Hepatic stellate cell (primary cell): ENCODE data around the gene TCERG1L.
"Not testable (repeated sequence)": the region's sequence is repeated elsewhere in the genome, so short reads cannot be mapped to it uniquely, and the experiment has no call there.

Source experiments
- DNase-seq: peaks from one replicate; pipeline ENCODE4 v3.0.0; 2011; ENCODE audit warnings: low spot score

TCERG1L gene

DNA sequence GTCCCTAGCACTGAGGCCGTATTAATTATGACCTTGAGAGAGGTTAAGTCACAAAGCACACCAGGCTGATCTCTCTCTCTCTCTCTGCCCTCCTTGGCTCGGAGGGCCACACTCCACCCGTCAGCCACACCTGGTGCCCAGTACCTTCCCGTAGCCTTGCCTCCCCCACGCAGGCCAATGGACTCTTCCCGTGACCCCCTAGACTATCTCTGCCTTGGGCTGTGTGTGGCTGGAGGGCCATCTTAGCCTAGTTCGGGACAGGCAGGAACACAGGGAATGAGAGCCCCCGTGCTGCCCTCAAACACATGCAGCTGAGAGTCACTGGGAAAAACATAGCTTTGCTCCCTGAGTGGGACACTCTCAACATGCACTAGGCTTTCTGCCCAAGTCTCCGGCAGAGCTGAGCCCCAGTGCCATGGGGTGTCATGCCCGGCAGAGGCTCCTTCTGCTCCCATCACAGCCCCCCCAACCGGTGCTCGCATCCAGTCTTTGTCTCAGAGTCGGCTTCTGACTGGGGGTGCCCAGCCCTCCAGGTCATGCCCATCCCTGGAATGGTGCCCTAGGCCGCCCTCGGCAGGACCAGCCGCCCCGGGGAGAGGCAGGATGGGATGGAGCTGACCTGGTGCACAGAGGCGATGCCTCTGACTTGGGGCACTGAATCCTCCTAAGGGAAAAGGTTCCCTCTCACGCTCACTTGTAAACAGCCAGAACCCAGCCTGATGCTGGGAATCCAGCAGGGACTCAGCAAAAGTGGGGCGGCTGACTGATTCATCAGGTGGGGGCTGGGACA is 63.0 kb downstream of the TCERG1L start:
- no peak for DNase-seq

DNA sequence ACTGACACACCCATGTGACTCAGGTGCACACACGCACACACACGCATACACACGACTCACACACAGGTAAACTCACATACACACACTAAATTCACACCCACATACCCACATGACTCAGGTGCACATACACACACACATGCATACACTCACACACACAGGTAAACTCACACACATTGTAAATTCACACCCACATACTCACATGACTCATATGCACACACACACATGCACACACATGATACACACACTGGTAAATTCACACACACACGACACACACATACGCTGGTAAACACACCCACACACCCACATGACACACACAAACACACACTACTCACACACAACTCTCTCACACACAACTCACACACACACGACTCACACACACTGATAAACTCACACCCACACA is 63.6 kb downstream of the TCERG1L start:
- DNase-seq = no peak

- no peak for DNase-seq
Observed at GRCh38 chr10:131246775-131247174, 64.7 kb downstream of the TCERG1L start.

GRCh38 chr10:131246089-131246488 is 65.4 kb downstream of the TCERG1L start:
- no peak for DNase-seq

GRCh38 chr10:131245475-131246059 is 66.0 kb downstream of the TCERG1L start:
- no peak for DNase-seq

- DNase-seq = no peak
Observed at GRCh38 chr10:131244836-131245235, 66.7 kb downstream of the TCERG1L start.

- no peak for DNase-seq
Observed at GRCh38 chr10:131243076-131243475, 68.4 kb downstream of the TCERG1L start.

DNA sequence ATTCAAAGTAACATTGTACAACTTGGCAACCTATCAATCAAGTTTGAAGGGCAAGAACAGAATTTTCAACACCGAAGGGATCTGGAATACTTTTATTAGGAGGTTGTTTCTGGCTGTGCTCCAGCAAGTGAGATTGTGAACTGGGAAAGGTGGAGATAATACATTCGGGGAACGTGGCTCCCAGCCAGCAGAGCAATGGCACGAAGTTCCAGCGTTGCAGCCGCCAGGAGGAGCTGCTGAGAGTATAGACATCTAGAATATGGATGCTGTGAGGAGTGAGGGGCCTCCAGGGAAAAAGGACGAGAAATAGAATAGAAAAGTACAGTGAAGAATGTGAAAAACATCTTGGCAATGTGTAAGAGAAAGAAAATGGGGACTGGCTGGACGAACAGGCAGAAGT is 69.5 kb downstream of the TCERG1L start:
- DNase-seq = no peak

- DNase-seq = no peak
Observed at GRCh38 chr10:131240691-131241090, 70.8 kb downstream of the TCERG1L start.

GRCh38 chr10:131239926-131240325 is 71.6 kb downstream of the TCERG1L start:
- no peak for DNase-seq

GRCh38 chr10:131239450-131239849 is 72.1 kb downstream of the TCERG1L start:
- DNase-seq = no peak

GRCh38 chr10:131238669-131239280 is 72.7 kb downstream of the TCERG1L start:
- no peak for DNase-seq

- DNase-seq = no peak
Observed at GRCh38 chr10:131237991-131238651, 73.4 kb downstream of the TCERG1L start.

DNA sequence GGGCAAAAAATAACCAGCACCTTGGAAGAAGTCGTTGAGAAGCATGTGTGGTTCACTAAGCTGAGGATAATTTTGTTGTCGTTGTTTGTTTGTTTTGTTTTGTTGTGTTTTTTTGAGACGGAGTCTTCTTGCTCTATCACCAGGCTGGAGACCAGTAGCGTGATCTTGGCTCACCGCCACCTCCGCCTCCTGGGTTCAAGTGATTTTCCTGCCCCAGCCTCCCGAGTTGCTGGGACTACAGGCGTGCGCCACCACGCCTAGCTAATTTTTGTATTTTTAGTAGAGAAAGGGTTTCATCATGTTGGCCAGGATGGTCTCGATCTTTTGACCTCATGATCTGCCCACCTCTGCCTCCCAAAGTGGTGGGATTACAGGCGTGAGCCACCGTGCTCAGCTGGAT is 76.9 kb downstream of the TCERG1L start:
- not testable (repeated sequence) for DNase-seq

GRCh38 chr10:131233611-131234258 is 77.8 kb downstream of the TCERG1L start:
- DNase-seq = no peak

- no peak for DNase-seq
Observed at GRCh38 chr10:131231965-131232541, 79.5 kb downstream of the TCERG1L start.

DNA sequence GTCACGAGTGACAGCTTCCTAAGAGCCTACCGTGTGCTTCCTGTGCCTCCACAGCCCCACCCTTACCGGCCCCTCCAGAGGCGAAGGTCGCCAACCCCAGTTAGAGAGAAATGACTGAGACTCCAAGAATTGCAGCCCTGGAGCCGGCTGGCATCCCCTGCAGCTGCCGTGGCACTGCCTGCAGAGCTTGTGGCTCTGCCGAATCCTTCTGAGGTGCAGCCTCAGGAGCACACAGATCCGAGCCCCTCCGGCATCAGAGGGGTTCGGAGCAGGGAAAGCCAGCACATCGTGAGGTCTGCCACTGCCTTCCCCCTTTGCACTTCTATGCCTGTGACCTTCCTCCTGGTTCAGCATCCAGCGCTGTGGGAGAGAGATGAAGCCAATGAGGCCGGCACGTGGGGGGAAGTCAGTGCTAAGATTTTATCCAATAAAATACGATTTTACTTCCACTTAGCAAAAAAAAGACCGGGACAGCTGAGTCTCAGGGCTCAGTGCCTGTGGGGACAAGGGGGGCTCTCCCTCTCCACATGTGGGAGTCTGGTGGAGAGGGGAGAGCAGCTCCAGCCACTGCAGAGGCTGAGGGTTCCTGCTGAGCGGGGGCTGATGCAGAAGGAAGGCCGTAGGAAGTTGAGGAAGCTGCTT is 80.1 kb downstream of the TCERG1L start:
- no peak for DNase-seq

DNA sequence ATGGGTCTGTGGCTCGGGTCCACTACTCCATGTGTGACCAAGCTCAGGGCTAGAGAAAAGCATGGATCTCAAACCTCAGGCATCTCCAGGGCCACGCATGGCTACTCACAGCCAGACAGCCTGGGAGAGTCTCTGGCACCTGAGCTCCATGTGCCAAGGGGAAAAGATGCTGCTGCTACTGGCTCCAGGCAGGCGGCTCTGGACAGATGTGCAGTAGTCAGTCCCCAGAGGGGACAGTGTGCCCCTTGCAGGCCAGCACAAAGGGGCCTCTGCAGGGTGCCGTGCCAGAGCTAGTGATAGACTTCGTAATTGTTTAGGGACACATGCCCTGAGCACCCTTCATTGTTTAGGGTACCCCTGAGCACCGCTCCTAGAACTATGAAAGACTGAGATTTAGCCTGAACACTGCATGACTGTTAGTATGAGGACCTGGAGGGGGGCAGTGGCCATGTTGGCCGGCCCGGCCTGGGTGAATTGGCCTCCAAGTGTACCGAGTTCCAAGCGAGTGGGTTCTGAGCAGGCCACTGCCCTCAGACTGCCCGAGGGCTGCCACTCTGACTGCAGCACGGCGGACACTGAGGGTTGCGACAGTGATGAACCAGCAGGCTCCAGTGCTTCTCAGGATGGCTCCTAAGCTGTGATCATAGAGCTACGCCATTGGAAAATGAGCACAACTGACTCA is 80.7 kb downstream of the TCERG1L start:
- DNase-seq = no peak

DNA sequence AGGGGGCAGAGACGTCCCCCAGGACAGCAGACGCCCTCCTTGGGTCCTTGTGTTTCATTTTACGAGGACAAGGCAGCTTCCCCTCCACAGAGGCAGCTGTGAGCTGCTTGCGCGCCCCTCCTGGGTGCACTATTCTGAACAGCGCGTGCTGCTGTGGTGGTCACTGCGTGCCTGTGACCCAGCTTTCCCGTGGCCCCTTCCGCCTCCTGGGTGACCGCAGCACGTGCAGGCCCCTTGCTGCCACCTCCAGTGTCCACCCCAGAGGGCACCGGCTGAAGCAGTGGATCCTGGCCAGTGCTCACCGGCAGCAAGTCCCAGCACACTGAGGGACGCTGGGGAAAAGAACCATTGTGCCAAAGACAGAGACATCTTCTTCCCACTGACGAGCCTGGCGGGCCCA is 81.4 kb downstream of the TCERG1L start:
- DNase-seq = no peak

- no peak for DNase-seq
Observed at GRCh38 chr10:131227163-131227740, 84.3 kb downstream of the TCERG1L start.
